Chondrocyte (in vitro differentiated cells): ENCODE results near the gene ABCA1. TPM values are rescaled to one million over a fixed set of nuclear protein-coding genes. Genes with fewer than 3 reads are reported as not detected.
"Not testable (repeated sequence)": the region's sequence is repeated elsewhere in the genome, so short reads cannot be mapped to it uniquely, and the experiment has no call there.

Source experiments
- DNase-seq: peaks from one replicate; pipeline ENCODE4 v3.0.0; 2021; ENCODE audit warnings: mixed read lengths, low spot score
- H3K27ac Mint-ChIP-seq: one replicate; pipeline ENCODE4 v1.8.0; 2021; ENCODE audit warnings: mild to moderate bottlenecking, moderate library complexity, mixed read lengths; ENCODE audit not compliant: unreplicated experiment
- H3K27me3 Mint-ChIP-seq: 2 replicates; pipeline ENCODE4 v1.8.0; 2021; ENCODE audit warnings: low read depth, mixed read lengths
- H3K36me3 Mint-ChIP-seq: 2 replicates; pipeline ENCODE4 v1.8.0; 2021; ENCODE audit warnings: low read depth, mixed read lengths
- H3K4me1 Mint-ChIP-seq: 2 replicates; pipeline ENCODE4 v1.8.0; 2021; ENCODE audit warnings: low read depth, mild to moderate bottlenecking, mixed read lengths
- H3K4me3 Mint-ChIP-seq: one replicate; pipeline ENCODE4 v1.8.0; 2021; ENCODE audit warnings: mild to moderate bottlenecking, moderate library complexity, mixed read lengths; ENCODE audit not compliant: unreplicated experiment
- H3K9me3 Mint-ChIP-seq: 2 replicates; pipeline ENCODE4 v1.8.0; 2021; ENCODE audit warnings: low read depth, mixed read lengths
- total RNA-seq: library from RNA; stranded (reverse); gene quantifications from 3 replicates; pipeline ENCODE4 v1.2.1, GENCODE V29; 2021
- TF ChIP-seq, protein P1 (sequence below): fragments of 200-600 bp; sonication (generic); IDR thresholded peaks from 2 replicates; pipeline ENCODE4 v1.5.0; 2021; ENCODE audit warnings: antibody characterized with exemption, mild to moderate bottlenecking, moderate library complexity

Gene ABCA1
- total RNA-seq, 1 donor from 2014 or later: 22.4 TPM

- no peaks in the 10 kb centered on the region for H3K36me3 Mint-ChIP-seq
- TF ChIP-seq, protein P1, sequence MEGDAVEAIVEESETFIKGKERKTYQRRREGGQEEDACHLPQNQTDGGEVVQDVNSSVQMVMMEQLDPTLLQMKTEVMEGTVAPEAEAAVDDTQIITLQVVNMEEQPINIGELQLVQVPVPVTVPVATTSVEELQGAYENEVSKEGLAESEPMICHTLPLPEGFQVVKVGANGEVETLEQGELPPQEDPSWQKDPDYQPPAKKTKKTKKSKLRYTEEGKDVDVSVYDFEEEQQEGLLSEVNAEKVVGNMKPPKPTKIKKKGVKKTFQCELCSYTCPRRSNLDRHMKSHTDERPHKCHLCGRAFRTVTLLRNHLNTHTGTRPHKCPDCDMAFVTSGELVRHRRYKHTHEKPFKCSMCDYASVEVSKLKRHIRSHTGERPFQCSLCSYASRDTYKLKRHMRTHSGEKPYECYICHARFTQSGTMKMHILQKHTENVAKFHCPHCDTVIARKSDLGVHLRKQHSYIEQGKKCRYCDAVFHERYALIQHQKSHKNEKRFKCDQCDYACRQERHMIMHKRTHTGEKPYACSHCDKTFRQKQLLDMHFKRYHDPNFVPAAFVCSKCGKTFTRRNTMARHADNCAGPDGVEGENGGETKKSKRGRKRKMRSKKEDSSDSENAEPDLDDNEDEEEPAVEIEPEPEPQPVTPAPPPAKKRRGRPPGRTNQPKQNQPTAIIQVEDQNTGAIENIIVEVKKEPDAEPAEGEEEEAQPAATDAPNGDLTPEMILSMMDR: no peak
- peaks cover 19% of the 10 kb centered on the region for H3K4me1 Mint-ChIP-seq
- no peaks in the 10 kb centered on the region for H3K27me3 Mint-ChIP-seq
- no peaks in the 10 kb centered on the region for H3K9me3 Mint-ChIP-seq
- no peak overlapping the region for H3K4me3 Mint-ChIP-seq
- no peak for DNase-seq
- H3K27ac Mint-ChIP-seq: no peak overlapping the region
Measured at GRCh38 chr9:104944871-104945270, 16.9 kb upstream of the ABCA1 start.

GRCh38 chr9:104944356-104944755 is 16.4 kb upstream of the ABCA1 start:
- TF ChIP-seq, protein P1: no peak
- no peak overlapping the region for H3K4me3 Mint-ChIP-seq
- H3K4me1 Mint-ChIP-seq: peaks cover 19% of the 10 kb centered on the region
- no peaks in the 10 kb centered on the region for H3K27me3 Mint-ChIP-seq
- H3K36me3 Mint-ChIP-seq: no peaks in the 10 kb centered on the region
- no peaks in the 10 kb centered on the region for H3K9me3 Mint-ChIP-seq
- no peak for DNase-seq
- H3K27ac Mint-ChIP-seq: no peak overlapping the region

DNA sequence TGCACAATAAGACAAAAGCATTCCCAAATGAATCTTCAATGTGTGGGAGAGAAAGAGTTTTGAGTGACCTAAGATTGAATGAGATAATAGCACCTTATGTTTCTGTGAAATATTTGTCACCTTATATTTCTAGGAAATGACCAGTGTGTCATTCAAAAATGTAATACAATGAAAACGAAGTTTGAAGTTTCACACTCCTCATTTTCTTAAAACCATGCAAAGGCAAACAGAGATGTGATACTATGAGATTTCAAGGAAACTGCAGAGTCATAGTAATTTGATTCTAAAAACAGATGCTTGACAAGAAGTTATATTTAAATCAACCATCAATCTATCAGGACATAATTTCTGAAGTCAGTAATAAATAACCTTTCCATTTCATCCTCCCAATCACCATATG is 13.6 kb upstream of the ABCA1 start:
- H3K27me3 Mint-ChIP-seq: no peaks in the 10 kb centered on the region
- no peak overlapping the region for H3K27ac Mint-ChIP-seq
- H3K4me1 Mint-ChIP-seq: peaks cover 19% of the 10 kb centered on the region
- TF ChIP-seq, protein P1: no peak
- H3K36me3 Mint-ChIP-seq: no peaks in the 10 kb centered on the region
- no peaks in the 10 kb centered on the region for H3K9me3 Mint-ChIP-seq
- no peak for DNase-seq
- no peak overlapping the region for H3K4me3 Mint-ChIP-seq

DNA sequence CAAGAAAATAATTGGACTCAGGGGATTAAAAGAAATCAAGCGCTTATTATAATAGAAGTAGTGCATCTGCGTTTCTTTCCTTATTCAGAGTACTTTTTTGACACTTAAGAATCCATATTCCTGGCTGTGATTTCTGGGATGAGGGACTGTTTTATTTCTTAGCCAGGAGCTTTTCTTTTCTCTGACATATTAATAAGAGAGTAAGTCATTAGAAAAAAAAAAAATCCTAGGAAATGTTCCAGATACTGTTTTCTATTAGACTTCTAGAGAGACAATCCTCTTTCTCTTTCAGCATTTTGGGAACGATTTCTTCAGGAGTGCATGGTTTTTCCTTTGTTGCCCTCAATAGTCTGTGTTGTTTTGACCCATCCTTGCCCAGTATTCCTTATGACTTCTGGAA is 8.3 kb upstream of the ABCA1 start:
- Mint-ChIP-seq H3K27ac (no peak overlapping the region), H3K9me3 (no peaks in the 10 kb centered on the region), H3K27me3 (no peaks in the 10 kb centered on the region), H3K4me1 (peaks cover 28% of the 10 kb centered on the region), H3K4me3 (no peak overlapping the region), H3K36me3 (no peaks in the 10 kb centered on the region)
- TF ChIP-seq, protein P1: no peak
- no peak for DNase-seq

- peaks cover 25% of the 10 kb centered on the region for H3K4me1 Mint-ChIP-seq
- not testable (repeated sequence) for H3K4me3 Mint-ChIP-seq, DNase-seq, H3K36me3 Mint-ChIP-seq, H3K27ac Mint-ChIP-seq, H3K27me3 Mint-ChIP-seq, H3K9me3 Mint-ChIP-seq
Measured at GRCh38 chr9:104935501-104935810, 7.5 kb upstream of the ABCA1 start.

- Mint-ChIP-seq H3K36me3 (no peaks in the 10 kb centered on the region), H3K27ac (no peak overlapping the region), H3K4me1 (peaks cover 25% of the 10 kb centered on the region), H3K9me3 (no peaks in the 10 kb centered on the region), H3K27me3 (no peaks in the 10 kb centered on the region), H3K4me3 (no peak overlapping the region)
- TF ChIP-seq, protein P1: no peak
- no peak for DNase-seq
Measured at GRCh38 chr9:104934691-104935500, 6.9 kb upstream of the ABCA1 start.

GRCh38 chr9:104933091-104933490 is 5.1 kb upstream of the ABCA1 start:
- not testable (repeated sequence) for DNase-seq, H3K4me3 Mint-ChIP-seq, H3K9me3 Mint-ChIP-seq, H3K27ac Mint-ChIP-seq, H3K27me3 Mint-ChIP-seq, H3K36me3 Mint-ChIP-seq
- peaks cover 32% of the 10 kb centered on the region for H3K4me1 Mint-ChIP-seq
